Measurements from ENCODE around the gene MISP. TPM values are rescaled to one million over a fixed set of nuclear protein-coding genes. Genes with fewer than 3 reads are reported as not detected.
"Not testable (repeated sequence)": the region's sequence is repeated elsewhere in the genome, so short reads cannot be mapped to it uniquely, and the experiment has no call there.

The MISP gene
- 0.66 to 0.78 TPM (median 0.70 TPM) in 3 replicates for total RNA-seq (2021)
- Bru-seq, nascent RNA: not detected
- long read RNA-seq, experiment 1, partial matches to known transcripts: 1 of 1 reads
- long read RNA-seq, experiment 1, other reads (novel, unspliced or antisense): 0 of 1 reads
- long read RNA-seq, experiment 2: 0 reads
- long read RNA-seq, experiment 3: 0 reads

- no peaks in the 10 kb centered on the region for H3K27me3 Mint-ChIP-seq (ENCODE audit: low read depth)
- H3K9me3 Mint-ChIP-seq: peaks cover 2% of the 10 kb centered on the region; the same call in 1 of the 2 replicates
- DNase-seq (ENCODE audit: low spot score): no peak
- ATAC-seq: peak; percentile 19; the same call in 1 of the 2 replicates
- no peak within 1 kb of the TSS for H3K4me3 Mint-ChIP-seq
- H3K36me3 Mint-ChIP-seq: no peaks in the 10 kb centered on the region
- H3K4me1 Mint-ChIP-seq: no peaks in the 10 kb centered on the region
- ChIA-PET CTCF (no interaction called here), POLR2A (no interaction called here)
- no peak within 1 kb of the TSS for H3K27ac Mint-ChIP-seq
- TF ChIP-seq CDX4 (CRISPR knock-in tag; IDR thresholded peaks at IDR 0.05; ENCODE audit: borderline replicate concordance) (no peak), ZNF281 (CRISPR knock-in tag; IDR thresholded peaks at IDR 0.05) (no peak), HMGXB4 (CRISPR knock-in tag; IDR thresholded peaks at IDR 0.05) (no peak), TEAD4 (CRISPR knock-in tag; IDR thresholded peaks at IDR 0.05) (no peak), PREB (CRISPR knock-in tag; IDR thresholded peaks at IDR 0.05; ENCODE audit: borderline replicate concordance) (no peak), TCF7 (CRISPR knock-in tag; IDR thresholded peaks at IDR 0.05; ENCODE audit: low read depth) (no peak), USF1 (CRISPR knock-in tag; IDR thresholded peaks at IDR 0.05) (no peak), ZNF317 (CRISPR knock-in tag; IDR thresholded peaks at IDR 0.05; ENCODE audit: borderline replicate concordance, low read depth) (no peak), GTF2I (CRISPR knock-in tag; conservative IDR thresholded peaks at IDR 0.05) (no peak), PRRX2 (CRISPR knock-in tag; IDR thresholded peaks at IDR 0.05) (no peak), ZBTB43 (CRISPR knock-in tag; IDR thresholded peaks at IDR 0.05) (no peak), ELF4 (CRISPR knock-in tag; IDR thresholded peaks at IDR 0.05; ENCODE audit: low read depth) (no peak), JUN (CRISPR knock-in tag; IDR thresholded peaks at IDR 0.05) (no peak), NFATC4 (CRISPR knock-in tag; IDR thresholded peaks at IDR 0.05) (no peak)
These were observed at the start of gene MISP for GRCh38 chr19:750640-751423. Gene MISP, plus strand, starts transcription at chr19:751112. Its CDS starts 5,835 bp downstream, at chr19:756947.

GRCh38 chr19:702847-703246 lies 48.1 kb upstream of the MISP start:
- peak; percentile 66; the same call in 1 of the 2 replicates for TF ChIP-seq ZNF121 (CRISPR knock-in tag; IDR thresholded peaks at IDR 0.05)
- DNase-seq (ENCODE audit: low spot score); ATAC-seq; H3K4me1 Mint-ChIP-seq; H3K36me3 Mint-ChIP-seq; H3K9me3 Mint-ChIP-seq: not testable (repeated sequence)
- Mint-ChIP-seq H3K27me3 (ENCODE audit: low read depth) (peaks cover 18% of the 10 kb centered on the region), H3K27ac (peak overlapping the region; percentile 63), H3K4me3 (peak overlapping the region; percentile 69)
- ChIA-PET CTCF (interaction anchor here (1.8 to 2.0 kb wide), 2 partner anchors 39 to 154 kb away, joined by 5 to 8 read pairs; no protein-coding TSS in a partner anchor), POLR2A (interaction anchor here (1.1 to 1.6 kb wide), 3 partner anchors 22 to 26 kb away, joined by 3 to 8 read pairs (median 6); no protein-coding TSS in a partner anchor)
